CD4-positive, CD25-positive, alpha-beta regulatory T cell (primary cell): Measurements from ENCODE around the gene SERPINA10. TPM values are rescaled to one million over a fixed set of nuclear protein-coding genes. Genes with fewer than 3 reads are reported as not detected.

Experiments
- ATAC-seq, 2 donors: fragments of 150-1000 bp; cut with Tn5 transposase; one replicate each; pipeline ENCODE4 v1.10.0; 2021; ENCODE audit warnings: low read depth in 2 of 2, moderate number of reproducible peaks in 2 of 2, moderate library complexity in 1 of 2
- DNase-seq, 3 donors: peaks; one replicate each; pipeline versions ENCODE4 v3.0.0 to v3.0.0-alpha.2; 2012 to 2022; ENCODE audit warnings: mixed read lengths in 1 of 3
- H3K27ac ChIP-seq: one replicate; pipeline ENCODE4 v1.7.0; 2013; ENCODE audit warnings: mild to moderate bottlenecking, low read length; ENCODE audit not compliant: insufficient read depth, poor library complexity, severe bottlenecking
- H3K27me3 ChIP-seq: one replicate; pipeline ENCODE4 v1.7.0; 2013; ENCODE audit warnings: low read length; ENCODE audit not compliant: control insufficient read depth, insufficient read depth
- H3K36me3 ChIP-seq: one replicate; pipeline ENCODE4 v1.7.0; 2013; ENCODE audit warnings: mild to moderate bottlenecking, low read length, moderate library complexity; ENCODE audit not compliant: control insufficient read depth, insufficient read depth
- H3K4me1 ChIP-seq: 2 replicates; pipeline ENCODE4 v1.7.0; 2013; ENCODE audit warnings: mild to moderate bottlenecking, low read length; ENCODE audit not compliant: insufficient read depth, control insufficient read depth, poor library complexity, severe bottlenecking
- H3K4me3 ChIP-seq: one replicate; pipeline ENCODE4 v1.7.0; 2013; ENCODE audit warnings: low read depth, mild to moderate bottlenecking, low read length, moderate library complexity
- H3K9me3 ChIP-seq, 2 experiments: 1 replicate in 1 of 2; 2 replicates in 1 of 2; pipeline ENCODE4 v1.7.0; 2013; ENCODE audit warnings: low read length in 2 of 2, mild to moderate bottlenecking in 1 of 2, moderate library complexity in 1 of 2; ENCODE audit not compliant: control insufficient read depth in 2 of 2
- H3K27ac Mint-ChIP-seq, 3 donors: one replicate each; pipeline ENCODE4 v1.8.0; 2020 to 2022; ENCODE audit warnings: mild to moderate bottlenecking in 3 of 3, mixed read lengths in 3 of 3, moderate library complexity in 2 of 3
- H3K27me3 Mint-ChIP-seq: one replicate; pipeline ENCODE4 v1.8.0; 2022; ENCODE audit warnings: mild to moderate bottlenecking, mixed read lengths
- H3K36me3 Mint-ChIP-seq: one replicate; pipeline ENCODE4 v1.8.0; 2020; ENCODE audit warnings: mixed read lengths
- H3K4me1 Mint-ChIP-seq, 4 donors: one replicate each; pipeline ENCODE4 v1.8.0; 2020 to 2022; ENCODE audit warnings: mixed read lengths in 4 of 4, mild to moderate bottlenecking in 1 of 4
- H3K4me3 Mint-ChIP-seq, 4 donors: one replicate each; pipeline ENCODE4 v1.8.0; 2020 to 2022; ENCODE audit warnings: mild to moderate bottlenecking in 4 of 4, mixed read lengths in 4 of 4, moderate library complexity in 3 of 4
- H3K9me3 Mint-ChIP-seq, 7 donors: one replicate each; pipeline ENCODE4 v1.8.0; 2020 to 2022; ENCODE audit warnings: mixed read lengths in 7 of 7, mild to moderate bottlenecking in 3 of 7, moderate library complexity in 2 of 7
- polyA plus RNA-seq, 4 donors: library from polyadenylated mRNA; unstranded; fragments of 300-500 nt; fragmentation: Illumina TruSeq; gene quantifications; one replicate each; pipeline ENCODE4 v1.2.3, GENCODE V29; 2021
- total RNA-seq: library from RNA; stranded (reverse); gene quantifications from one replicate; pipeline ENCODE4 v1.2.3, GENCODE V29; 2022

The SERPINA10 gene
- total and polyA plus RNA-seq, 5 donors from 2014 or later = not detected

DNA sequence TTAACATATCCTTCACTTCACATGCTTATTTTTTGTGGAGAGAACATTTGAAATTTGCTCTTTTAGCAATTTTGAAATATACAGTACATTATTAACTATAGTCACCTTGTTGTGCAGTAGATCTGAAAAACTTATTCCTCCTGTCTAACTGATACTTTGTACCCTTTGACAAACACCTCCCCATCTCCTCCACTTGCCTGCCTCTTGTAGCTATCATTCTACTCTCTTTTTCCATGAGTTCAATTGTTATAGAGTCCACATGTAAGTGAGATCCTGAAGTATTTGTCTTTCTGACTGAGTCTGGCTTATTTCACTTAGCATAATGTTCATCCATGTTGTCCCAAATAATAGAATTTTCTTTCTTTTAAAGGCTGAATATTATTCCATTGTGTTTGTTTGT, 39.5 kb upstream of the SERPINA10 start:
- Histone ChIP-seq H3K4me1 (no peaks in the 10 kb centered on the region), H3K27me3 (no peaks in the 10 kb centered on the region), H3K27ac (no peak overlapping the region), H3K9me3 (no peaks in the 10 kb centered on the region), H3K4me3 (no peak overlapping the region), H3K36me3 (no peaks in the 10 kb centered on the region)
- Mint-ChIP-seq H3K9me3 (peaks cover 0 to 2% (median 0%) of the 10 kb centered on the region in 7 donors), H3K4me1 (no peaks in the 10 kb centered on the region), H3K4me3 (no peak overlapping the region), H3K27ac (no peak overlapping the region), H3K27me3 (peaks cover 6% of the 10 kb centered on the region), H3K36me3 (no peaks in the 10 kb centered on the region)
- no peak for DNase-seq
- no peak for ATAC-seq

DNA sequence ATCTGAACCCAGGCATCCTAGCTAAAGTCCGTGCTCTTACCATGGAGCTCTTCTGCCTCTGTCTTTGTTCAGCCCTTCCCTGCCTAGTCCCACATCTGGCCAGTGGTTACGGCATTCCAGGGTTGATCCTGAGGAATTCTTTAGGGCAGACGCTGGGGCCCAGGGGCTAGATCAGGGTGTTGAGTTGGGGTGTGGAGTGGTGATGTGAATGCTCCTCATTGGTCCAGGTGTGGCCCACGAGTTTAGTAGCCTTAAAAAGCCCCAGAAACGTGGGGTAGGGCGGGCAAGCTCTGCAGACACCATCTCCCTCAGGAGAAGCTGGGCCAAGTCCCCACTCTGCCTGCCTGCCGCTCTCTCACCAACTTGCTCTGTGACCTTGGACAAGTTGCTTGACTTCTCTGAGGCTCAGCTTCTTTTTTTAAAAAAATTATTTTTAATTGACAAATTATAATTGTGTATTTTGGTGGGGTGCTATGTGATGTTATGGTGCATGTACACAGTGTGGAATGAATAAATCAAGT, 39.1 kb upstream of the SERPINA10 start:
- H3K27ac ChIP-seq = no peak overlapping the region
- H3K9me3 ChIP-seq = no peaks in the 10 kb centered on the region
- no peak overlapping the region for H3K4me3 Mint-ChIP-seq
- H3K36me3 Mint-ChIP-seq = no peaks in the 10 kb centered on the region
- peaks cover 0 to 2% (median 0%) of the 10 kb centered on the region in 7 donors for H3K9me3 Mint-ChIP-seq
- ATAC-seq = no peak
- H3K36me3 ChIP-seq = no peaks in the 10 kb centered on the region
- no peaks in the 10 kb centered on the region for H3K4me1 Mint-ChIP-seq
- DNase-seq = no peak
- peaks cover 6% of the 10 kb centered on the region for H3K27me3 Mint-ChIP-seq
- H3K27ac Mint-ChIP-seq = no peak overlapping the region
- no peak overlapping the region for H3K4me3 ChIP-seq
- no peaks in the 10 kb centered on the region for H3K27me3 ChIP-seq
- H3K4me1 ChIP-seq = no peaks in the 10 kb centered on the region

DNA sequence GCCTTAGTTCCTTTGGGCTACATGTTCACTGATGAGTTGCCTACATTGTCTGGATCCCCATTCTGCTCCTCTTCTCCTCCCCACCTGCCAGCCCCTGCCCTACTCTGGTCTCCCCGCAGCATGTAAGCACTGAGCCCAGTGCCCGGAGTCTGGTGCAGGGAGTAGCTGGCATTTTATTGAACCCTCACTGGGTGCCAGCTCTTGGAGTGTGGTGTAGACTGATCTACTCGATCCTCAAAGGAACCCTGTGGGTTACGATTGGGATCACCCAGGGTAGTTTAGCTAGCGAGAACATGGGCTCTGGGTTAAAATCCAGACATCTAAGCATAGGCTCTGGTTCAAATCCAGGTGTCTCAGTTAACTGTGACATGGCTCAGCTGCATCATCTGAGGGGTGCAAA, 38.4 kb upstream of the SERPINA10 start:
- Mint-ChIP-seq H3K4me1 (no peaks in the 10 kb centered on the region), H3K27ac (no peak overlapping the region), H3K27me3 (peaks cover 6% of the 10 kb centered on the region), H3K9me3 (peaks cover 0 to 2% (median 0%) of the 10 kb centered on the region in 7 donors), H3K36me3 (no peaks in the 10 kb centered on the region), H3K4me3 (no peak overlapping the region)
- Histone ChIP-seq H3K27me3 (no peaks in the 10 kb centered on the region), H3K27ac (no peak overlapping the region), H3K4me3 (no peak overlapping the region), H3K4me1 (no peaks in the 10 kb centered on the region), H3K36me3 (no peaks in the 10 kb centered on the region), H3K9me3 (no peaks in the 10 kb centered on the region)
- ATAC-seq = no peak
- DNase-seq = no peak

DNA sequence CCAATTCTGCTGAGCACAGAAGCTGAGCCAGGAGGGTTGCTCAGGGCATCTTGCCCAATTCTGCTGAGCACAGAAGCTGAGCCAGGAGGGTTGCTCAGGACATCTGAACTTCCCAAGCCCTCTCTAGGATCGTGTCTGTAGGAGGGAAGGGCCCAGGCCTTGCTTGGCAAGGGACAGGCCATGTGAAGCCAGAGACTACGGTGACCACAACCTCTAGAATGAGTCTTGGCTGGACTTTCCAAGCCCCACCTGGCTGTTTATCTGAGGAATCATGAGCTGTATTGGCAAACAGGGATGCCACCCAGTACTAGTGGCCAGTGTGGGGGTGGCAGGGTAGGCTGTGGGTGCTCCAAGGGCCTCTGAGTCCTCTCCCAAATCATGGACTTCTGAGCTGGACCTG, 37.8 kb upstream of the SERPINA10 start:
- peaks cover 0 to 2% (median 0%) of the 10 kb centered on the region in 7 donors for H3K9me3 Mint-ChIP-seq
- DNase-seq = no peak
- no peak overlapping the region for H3K27ac Mint-ChIP-seq
- no peak overlapping the region for H3K4me3 ChIP-seq
- ATAC-seq = no peak
- H3K9me3 ChIP-seq = no peaks in the 10 kb centered on the region
- no peaks in the 10 kb centered on the region for H3K36me3 ChIP-seq
- no peaks in the 10 kb centered on the region for H3K36me3 Mint-ChIP-seq
- H3K4me1 Mint-ChIP-seq = no peaks in the 10 kb centered on the region
- peaks cover 6% of the 10 kb centered on the region for H3K27me3 Mint-ChIP-seq
- no peaks in the 10 kb centered on the region for H3K27me3 ChIP-seq
- no peak overlapping the region for H3K4me3 Mint-ChIP-seq
- H3K4me1 ChIP-seq = no peaks in the 10 kb centered on the region
- H3K27ac ChIP-seq = no peak overlapping the region

DNA sequence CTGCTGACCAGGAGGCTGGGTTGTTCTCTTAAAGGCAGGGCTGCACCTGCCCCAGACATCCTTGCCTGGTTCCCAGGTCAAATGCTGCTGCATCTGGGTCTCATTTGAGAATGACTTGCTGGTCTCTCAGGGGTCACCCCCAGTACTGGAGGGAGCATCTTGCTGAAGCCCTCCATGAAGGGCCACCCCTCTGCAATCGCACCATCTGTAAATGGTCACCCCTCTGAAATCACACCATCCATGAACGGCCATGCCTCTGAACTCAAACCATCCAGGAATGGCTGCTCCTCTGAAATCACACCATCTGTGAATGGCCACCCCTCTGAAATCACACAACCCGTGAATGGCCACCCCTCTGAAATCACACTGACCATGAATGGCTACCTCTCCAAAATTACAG, 37.4 kb upstream of the SERPINA10 start:
- H3K36me3 Mint-ChIP-seq = no peaks in the 10 kb centered on the region
- Histone ChIP-seq H3K4me1 (no peaks in the 10 kb centered on the region), H3K27ac (no peak overlapping the region), H3K4me3 (no peak overlapping the region), H3K9me3 (no peaks in the 10 kb centered on the region), H3K36me3 (no peaks in the 10 kb centered on the region), H3K27me3 (no peaks in the 10 kb centered on the region)
- peaks cover 0 to 2% (median 0%) of the 10 kb centered on the region in 7 donors for H3K9me3 Mint-ChIP-seq
- H3K27ac Mint-ChIP-seq = no peak overlapping the region
- DNase-seq (no peak), ATAC-seq (no peak)
- H3K4me1 Mint-ChIP-seq = no peaks in the 10 kb centered on the region
- H3K27me3 Mint-ChIP-seq = peaks cover 6% of the 10 kb centered on the region
- no peak overlapping the region for H3K4me3 Mint-ChIP-seq

DNA sequence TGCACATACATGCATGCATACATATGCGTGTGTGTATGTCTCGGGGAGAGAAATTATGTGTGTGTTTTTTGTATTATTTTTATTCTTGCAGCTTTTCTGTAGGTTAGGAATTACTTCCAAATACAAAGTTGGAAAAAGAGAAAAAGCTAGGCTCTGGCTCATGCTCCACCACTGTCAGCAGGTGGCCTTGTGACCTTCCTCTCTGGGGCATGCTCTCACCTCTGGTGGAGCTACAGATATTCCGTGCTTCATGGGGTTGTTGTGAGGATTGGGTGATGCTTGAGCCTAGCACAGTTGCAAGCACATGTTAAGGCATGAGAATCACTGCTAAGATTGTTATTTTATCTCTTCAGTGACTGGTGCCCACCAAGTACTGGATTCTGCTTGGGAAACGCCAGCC, 36.8 kb upstream of the SERPINA10 start:
- H3K9me3 ChIP-seq = no peaks in the 10 kb centered on the region
- H3K9me3 Mint-ChIP-seq = peaks cover 0 to 2% (median 0%) of the 10 kb centered on the region in 7 donors

DNA sequence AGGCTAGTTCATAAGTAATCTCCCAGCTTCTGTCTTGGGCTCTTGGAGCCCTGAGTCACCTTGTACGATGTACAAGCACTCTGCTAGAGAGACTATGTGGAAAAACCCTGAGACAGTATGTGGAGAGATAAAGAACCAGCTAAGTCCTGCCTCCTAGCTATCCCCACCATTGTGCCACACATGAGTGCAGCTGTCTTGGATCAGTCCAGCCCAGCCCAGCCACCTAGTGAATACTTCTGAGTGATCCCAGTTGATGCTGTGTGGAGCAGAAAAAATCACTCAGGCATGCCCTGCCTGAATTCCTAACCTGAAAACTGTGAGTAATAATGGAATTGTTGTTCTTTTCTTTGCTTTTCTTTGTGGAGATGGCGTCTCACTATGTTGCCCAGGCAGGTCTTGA, 35.1 kb upstream of the SERPINA10 start:
- peaks cover 0 to 2% (median 0%) of the 10 kb centered on the region in 7 donors for H3K9me3 Mint-ChIP-seq
- Histone ChIP-seq H3K4me3 (no peak overlapping the region), H3K27me3 (no peaks in the 10 kb centered on the region), H3K4me1 (no peaks in the 10 kb centered on the region), H3K9me3 (no peaks in the 10 kb centered on the region), H3K36me3 (no peaks in the 10 kb centered on the region), H3K27ac (no peak overlapping the region)
- H3K36me3 Mint-ChIP-seq = no peaks in the 10 kb centered on the region
- no peaks in the 10 kb centered on the region for H3K4me1 Mint-ChIP-seq
- no peaks in the 10 kb centered on the region for H3K27me3 Mint-ChIP-seq
- H3K27ac Mint-ChIP-seq = no peak overlapping the region
- H3K4me3 Mint-ChIP-seq = no peak overlapping the region
- no peak for ATAC-seq
- no peak for DNase-seq

More for the DNA sequence above, 36.8 kb upstream of the SERPINA10 start:
- peaks cover 6% of the 10 kb centered on the region for H3K27me3 Mint-ChIP-seq
- no peaks in the 10 kb centered on the region for H3K4me1 Mint-ChIP-seq
- DNase-seq (no peak), ATAC-seq (no peak)
- H3K36me3 Mint-ChIP-seq = no peaks in the 10 kb centered on the region
- no peaks in the 10 kb centered on the region for H3K27me3 ChIP-seq
- no peaks in the 10 kb centered on the region for H3K4me1 ChIP-seq
- H3K4me3 ChIP-seq = no peak overlapping the region
- no peak overlapping the region for H3K4me3 Mint-ChIP-seq
- no peak overlapping the region for H3K27ac Mint-ChIP-seq
- H3K27ac ChIP-seq = no peak overlapping the region
- H3K36me3 ChIP-seq = no peaks in the 10 kb centered on the region

DNA sequence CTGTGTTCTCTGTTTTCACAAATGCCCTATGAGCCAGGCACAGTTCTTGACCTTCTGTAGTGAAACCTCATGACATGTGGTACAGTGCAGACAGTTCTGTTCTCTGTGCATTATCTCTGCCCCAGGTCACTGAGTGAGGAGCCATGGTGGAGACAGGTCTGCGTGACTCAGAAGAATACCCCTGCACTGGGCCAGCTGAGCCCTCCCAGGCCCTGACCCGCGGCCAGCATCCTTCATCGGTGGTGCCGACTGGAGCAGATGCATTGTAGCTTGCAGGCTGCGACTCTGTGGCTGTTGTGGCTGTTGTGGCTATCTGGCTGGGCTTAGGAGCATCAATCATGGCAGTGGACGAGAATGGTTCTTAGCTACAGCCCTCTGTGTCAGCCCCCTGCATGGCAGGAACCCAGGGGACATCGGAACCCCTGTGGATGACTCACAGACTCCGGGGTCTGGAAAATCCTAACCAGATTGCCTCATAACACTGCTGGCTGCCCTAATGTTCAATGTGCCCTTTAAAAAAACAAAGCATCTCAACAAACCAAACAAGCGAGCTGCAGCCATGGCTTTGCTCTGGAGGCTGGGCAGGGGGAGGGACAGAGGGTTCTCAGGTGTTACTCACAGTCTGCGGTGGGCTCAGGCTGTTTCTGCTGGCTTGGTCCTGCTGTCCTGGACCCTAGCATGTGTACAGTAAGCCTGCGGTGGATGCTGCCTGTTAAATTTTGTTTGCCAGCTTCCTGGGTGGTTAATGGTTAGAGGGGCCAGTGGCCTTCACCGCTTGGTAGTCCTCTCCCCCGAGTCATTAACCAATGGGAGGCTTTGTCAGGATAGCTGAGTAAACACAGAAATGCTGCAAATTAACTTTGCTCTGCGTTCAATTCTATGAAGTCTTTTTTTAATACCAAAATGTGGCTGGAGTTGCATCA, 29.8 kb upstream of the SERPINA10 start, which contains the start of gene SERPINA6:
Gene SERPINA6 (minus strand): TSS at position 689 of the 923 bp plus-strand sequence. CDS start 8,688 bp downstream, outside the sequence.
- Mint-ChIP-seq H3K27ac (no peak within 1 kb of the TSS), H3K4me1 (no peaks in the 10 kb centered on the region), H3K27me3 (no peaks in the 10 kb centered on the region), H3K36me3 (no peaks in the 10 kb centered on the region), H3K9me3 (peaks cover 0 to 3% (median 0%) of the 10 kb centered on the region in 7 donors), H3K4me3 (no peak within 1 kb of the TSS)
- no peaks in the 10 kb centered on the region for H3K9me3 ChIP-seq
- no peak for ATAC-seq
- H3K27me3 ChIP-seq = no peaks in the 10 kb centered on the region
- H3K4me3 ChIP-seq = no peak within 1 kb of the TSS
- no peak within 1 kb of the TSS for H3K27ac ChIP-seq
- H3K36me3 ChIP-seq = no peaks in the 10 kb centered on the region
- no peak for DNase-seq
- H3K4me1 ChIP-seq = no peaks in the 10 kb centered on the region
